ENCODE results near the gene HERC5. TPM values are rescaled to one million over a fixed set of nuclear protein-coding genes. Genes with fewer than 3 reads are reported as not detected.

The HERC5 gene
- total RNA-seq: 1.3 and 2.9 TPM in 2 replicates

DNA sequence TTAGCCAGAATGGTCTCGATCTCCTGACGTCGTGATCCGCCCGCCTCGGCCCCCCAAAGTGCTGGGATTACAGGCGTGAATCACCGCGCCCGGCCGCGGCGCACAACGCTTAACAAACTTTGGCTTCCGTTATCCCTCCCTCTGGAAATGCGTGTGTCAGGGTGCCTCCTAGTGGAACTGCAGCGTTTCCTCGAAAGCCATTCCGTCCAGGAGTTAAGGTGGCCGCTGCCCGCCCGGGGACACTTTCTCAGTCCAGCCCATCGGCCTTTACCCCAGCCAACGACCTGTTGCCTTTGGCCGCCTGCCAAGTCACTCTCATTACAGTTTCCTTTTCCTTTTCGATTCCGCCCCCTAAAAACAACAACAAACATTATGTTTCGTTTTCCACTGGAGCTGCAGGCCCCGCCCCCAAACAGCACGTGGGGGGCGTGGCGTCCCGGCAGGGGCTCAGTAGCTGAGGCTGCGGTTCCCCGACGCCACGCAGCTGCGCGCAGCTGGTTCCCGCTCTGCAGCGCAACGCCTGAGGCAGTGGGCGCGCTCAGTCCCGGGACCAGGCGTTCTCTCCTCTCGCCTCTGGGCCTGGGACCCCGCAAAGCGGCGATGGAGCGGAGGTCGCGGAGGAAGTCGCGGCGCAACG, at the start of gene HERC5:
Gene HERC5, plus strand, starts transcription at position 450 of the 637 bp plus-strand sequence. Its CDS starts 151 bp downstream, at position 601.

GRCh38 chr4:88523325-88524129, 66.6 kb downstream of the HERC5 start, which contains the start of gene PYURF:
TSS of gene PYURF (minus strand) at chr4:88523776. CDS start at chr4:88523700, 76 bp downstream.

Other genes starting within 250 kb of the HERC5 start
- gene PPM1K, start 172.6 kb upstream of the HERC5 start, total RNA-seq: 9.2 and 9.3 TPM in 2 replicates
- 8.5 and 13.5 TPM in 2 replicates for gene HERC6, start 78.3 kb upstream of the HERC5 start, total RNA-seq
- 63.1 and 81.6 TPM in 2 replicates for gene PYURF, start 66.7 kb downstream of the HERC5 start, total RNA-seq
- 24.2 and 31.7 TPM in 2 replicates for gene HERC3, start 135.4 kb downstream of the HERC5 start, total RNA-seq
- 4.4 and 7.8 TPM in 2 replicates for gene NAP1L5, start 240.7 kb downstream of the HERC5 start, total RNA-seq

Measured in articular chondrocyte of knee joint (primary cell).